ENCODE results near the gene ESRP2.
A peak's percentile ranks its signal among the peaks of the same experiment; 100 is the strongest.

DNA sequence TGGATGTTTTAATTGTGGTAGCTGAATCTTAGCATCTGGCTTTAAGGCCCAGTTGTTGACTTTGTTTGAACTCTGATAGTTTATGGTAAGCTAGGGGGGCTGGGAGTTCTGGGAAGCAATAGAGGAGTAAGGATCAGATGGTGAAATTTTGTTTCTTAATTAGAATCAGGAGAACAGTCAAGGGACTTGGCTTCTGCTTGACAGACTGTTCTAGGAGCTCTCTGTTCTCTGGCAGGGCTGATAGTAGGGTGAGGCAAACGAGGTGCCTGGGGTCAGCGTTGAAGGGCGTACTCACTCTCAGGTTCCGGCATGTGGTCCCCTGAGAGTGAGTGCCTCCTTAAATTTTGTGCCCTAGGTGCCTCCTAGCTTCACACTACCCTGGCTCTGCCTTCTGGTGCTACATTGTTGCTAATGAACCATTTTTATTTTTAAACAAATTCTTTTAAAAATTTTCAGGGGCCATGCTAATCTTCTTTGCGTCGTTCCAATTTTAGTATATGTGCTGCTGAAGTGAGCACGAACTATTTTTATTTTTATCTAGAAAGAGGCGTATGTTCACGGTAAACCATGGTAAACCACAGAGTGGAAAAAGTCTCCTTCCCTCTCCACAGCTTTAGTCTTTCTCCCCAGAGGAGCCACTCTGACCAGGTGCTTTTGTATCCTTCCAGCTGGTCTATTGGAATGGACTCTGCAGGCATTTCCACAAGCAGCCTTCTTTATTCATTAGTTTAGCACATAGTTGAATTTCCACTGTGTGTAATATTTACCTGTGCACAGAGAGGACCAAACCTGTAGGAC lies 48.1 kb upstream of the ESRP2 start:
- TF ChIP-seq POLR2A (IDR thresholded peaks at IDR 0.05) (no peak), POLR2AphosphoS5 (IDR thresholded peaks at IDR 0.05) (peak in 1 of 3 donors; percentile 1), EP300 (IDR thresholded peaks at IDR 0.05) (no peak)
- TF ChIP-seq, protein P1, sequence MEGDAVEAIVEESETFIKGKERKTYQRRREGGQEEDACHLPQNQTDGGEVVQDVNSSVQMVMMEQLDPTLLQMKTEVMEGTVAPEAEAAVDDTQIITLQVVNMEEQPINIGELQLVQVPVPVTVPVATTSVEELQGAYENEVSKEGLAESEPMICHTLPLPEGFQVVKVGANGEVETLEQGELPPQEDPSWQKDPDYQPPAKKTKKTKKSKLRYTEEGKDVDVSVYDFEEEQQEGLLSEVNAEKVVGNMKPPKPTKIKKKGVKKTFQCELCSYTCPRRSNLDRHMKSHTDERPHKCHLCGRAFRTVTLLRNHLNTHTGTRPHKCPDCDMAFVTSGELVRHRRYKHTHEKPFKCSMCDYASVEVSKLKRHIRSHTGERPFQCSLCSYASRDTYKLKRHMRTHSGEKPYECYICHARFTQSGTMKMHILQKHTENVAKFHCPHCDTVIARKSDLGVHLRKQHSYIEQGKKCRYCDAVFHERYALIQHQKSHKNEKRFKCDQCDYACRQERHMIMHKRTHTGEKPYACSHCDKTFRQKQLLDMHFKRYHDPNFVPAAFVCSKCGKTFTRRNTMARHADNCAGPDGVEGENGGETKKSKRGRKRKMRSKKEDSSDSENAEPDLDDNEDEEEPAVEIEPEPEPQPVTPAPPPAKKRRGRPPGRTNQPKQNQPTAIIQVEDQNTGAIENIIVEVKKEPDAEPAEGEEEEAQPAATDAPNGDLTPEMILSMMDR (IDR thresholded peaks at IDR 0.05) = no peak

Measured in stomach (tissue), 4 donors.